ENCODE measurements around the gene PCCA.

Gene PCCA

DNA sequence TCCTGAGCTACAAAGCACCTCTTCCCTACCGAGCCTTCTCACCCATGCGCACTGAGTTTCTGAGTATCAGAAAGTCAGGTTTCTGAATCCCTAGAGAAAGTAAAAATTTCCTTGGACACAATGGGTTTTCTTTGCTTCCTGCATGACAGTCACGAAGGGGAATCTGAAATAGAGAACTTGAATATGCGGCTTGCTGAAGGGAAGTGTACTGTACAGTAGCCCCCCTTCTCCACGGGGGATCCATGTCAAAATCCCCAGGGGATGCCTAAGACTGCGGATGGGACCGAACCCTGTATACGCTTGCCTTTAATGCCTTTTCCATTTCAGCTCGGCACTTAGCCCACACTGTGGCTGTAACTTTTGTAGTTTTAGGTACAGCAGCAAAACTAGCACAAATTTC lies 391.8 kb downstream of the PCCA start:
- Mint-ChIP-seq H3K4me3 (no peak overlapping the region), H3K27me3 (ENCODE audit: low read depth, poor library complexity) (no peaks in the 10 kb centered on the region), H3K27ac (peak overlapping the region; percentile 47), H3K9me3 (no peaks in the 10 kb centered on the region), H3K36me3 (ENCODE audit: low read depth) (no peaks in the 10 kb centered on the region), H3K4me1 (peaks cover 66% of the 10 kb centered on the region)
- DNase-seq, result no peak
- TF ChIP-seq, protein P1, sequence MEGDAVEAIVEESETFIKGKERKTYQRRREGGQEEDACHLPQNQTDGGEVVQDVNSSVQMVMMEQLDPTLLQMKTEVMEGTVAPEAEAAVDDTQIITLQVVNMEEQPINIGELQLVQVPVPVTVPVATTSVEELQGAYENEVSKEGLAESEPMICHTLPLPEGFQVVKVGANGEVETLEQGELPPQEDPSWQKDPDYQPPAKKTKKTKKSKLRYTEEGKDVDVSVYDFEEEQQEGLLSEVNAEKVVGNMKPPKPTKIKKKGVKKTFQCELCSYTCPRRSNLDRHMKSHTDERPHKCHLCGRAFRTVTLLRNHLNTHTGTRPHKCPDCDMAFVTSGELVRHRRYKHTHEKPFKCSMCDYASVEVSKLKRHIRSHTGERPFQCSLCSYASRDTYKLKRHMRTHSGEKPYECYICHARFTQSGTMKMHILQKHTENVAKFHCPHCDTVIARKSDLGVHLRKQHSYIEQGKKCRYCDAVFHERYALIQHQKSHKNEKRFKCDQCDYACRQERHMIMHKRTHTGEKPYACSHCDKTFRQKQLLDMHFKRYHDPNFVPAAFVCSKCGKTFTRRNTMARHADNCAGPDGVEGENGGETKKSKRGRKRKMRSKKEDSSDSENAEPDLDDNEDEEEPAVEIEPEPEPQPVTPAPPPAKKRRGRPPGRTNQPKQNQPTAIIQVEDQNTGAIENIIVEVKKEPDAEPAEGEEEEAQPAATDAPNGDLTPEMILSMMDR (IDR thresholded peaks at IDR 0.05), result no peak

DNA sequence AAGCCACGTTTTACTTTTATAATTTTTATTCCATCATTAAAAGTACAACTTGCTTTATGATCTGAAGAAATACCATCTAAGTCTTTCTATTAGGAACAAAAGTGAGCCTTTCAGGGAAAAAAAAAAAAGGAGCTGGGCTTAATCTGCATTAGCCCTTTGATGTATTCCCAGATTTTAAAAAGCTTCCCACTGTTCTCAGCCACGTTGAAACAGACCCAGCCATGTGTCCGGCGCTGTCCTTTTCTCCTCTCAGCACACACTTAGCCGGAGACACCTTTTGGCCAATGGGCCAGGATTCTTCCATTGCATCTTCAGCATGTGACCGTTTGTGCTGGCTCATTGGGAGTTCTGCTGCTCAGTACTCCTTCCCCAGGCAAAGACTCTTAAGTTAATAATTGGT lies 394.2 kb downstream of the PCCA start:
- Mint-ChIP-seq H3K27ac (peak overlapping the region; percentile 2), H3K9me3 (no peaks in the 10 kb centered on the region), H3K36me3 (ENCODE audit: low read depth) (no peaks in the 10 kb centered on the region), H3K4me1 (peaks cover 62% of the 10 kb centered on the region), H3K4me3 (no peak overlapping the region), H3K27me3 (ENCODE audit: low read depth, poor library complexity) (no peaks in the 10 kb centered on the region)
- DNase-seq, result no peak
- TF ChIP-seq, protein P1 (IDR thresholded peaks at IDR 0.05), result no peak

DNA sequence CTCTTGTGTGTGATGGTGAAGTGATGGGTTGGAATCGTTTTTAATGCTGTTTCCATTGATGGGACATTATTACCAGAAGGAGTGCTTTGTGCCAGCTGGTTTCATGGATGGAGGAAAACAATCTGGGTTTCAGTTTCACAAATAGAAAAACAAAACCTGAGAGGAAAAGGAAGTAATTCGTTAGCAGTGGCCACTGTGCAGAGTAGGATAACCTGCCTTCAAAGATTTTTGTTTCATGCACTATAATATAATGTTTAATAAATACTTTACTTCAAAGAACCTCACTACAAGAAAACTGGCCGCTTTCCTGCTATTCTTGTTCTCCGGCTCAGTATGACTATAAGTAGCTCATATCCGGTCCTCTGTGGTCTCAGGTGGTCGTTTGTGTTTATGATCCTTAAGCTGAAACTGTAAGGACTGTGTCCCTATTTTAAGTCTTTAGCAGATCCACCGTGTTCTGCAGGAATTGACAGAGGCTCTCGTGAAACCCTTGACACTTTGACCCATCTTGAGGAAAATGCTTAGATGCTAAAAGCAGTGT lies 395.0 kb downstream of the PCCA start:
- TF ChIP-seq, protein P1 (IDR thresholded peaks at IDR 0.05), result no peak
- Mint-ChIP-seq H3K4me1 (peaks cover 62% of the 10 kb centered on the region), H3K27ac (peak overlapping the region; percentile 58), H3K9me3 (no peaks in the 10 kb centered on the region), H3K27me3 (ENCODE audit: low read depth, poor library complexity) (no peaks in the 10 kb centered on the region), H3K36me3 (ENCODE audit: low read depth) (no peaks in the 10 kb centered on the region), H3K4me3 (no peak overlapping the region)
- no peak for DNase-seq

GRCh38 chr13:100484702-100485101 lies 395.8 kb downstream of the PCCA start:
- Mint-ChIP-seq H3K27me3 (ENCODE audit: low read depth, poor library complexity) (no peaks in the 10 kb centered on the region), H3K9me3 (no peaks in the 10 kb centered on the region), H3K27ac (peak overlapping the region; percentile 58), H3K36me3 (ENCODE audit: low read depth) (no peaks in the 10 kb centered on the region), H3K4me1 (peaks cover 65% of the 10 kb centered on the region), H3K4me3 (peak overlapping the region; percentile 5)
- TF ChIP-seq, protein P1 (IDR thresholded peaks at IDR 0.05), result no peak
- no peak for DNase-seq

- H3K36me3 Mint-ChIP-seq (ENCODE audit: low read depth), result no peaks in the 10 kb centered on the region
- no peaks in the 10 kb centered on the region for H3K9me3 Mint-ChIP-seq
- H3K4me3 Mint-ChIP-seq, result no peak overlapping the region
- H3K4me1 Mint-ChIP-seq, result peaks cover 65% of the 10 kb centered on the region
- TF ChIP-seq, protein P1 (IDR thresholded peaks at IDR 0.05), result no peak
- no peak for DNase-seq
- H3K27ac Mint-ChIP-seq, result no peak overlapping the region
- H3K27me3 Mint-ChIP-seq (ENCODE audit: low read depth, poor library complexity), result no peaks in the 10 kb centered on the region
Observed at GRCh38 chr13:100485265-100485664, 396.4 kb downstream of the PCCA start.

- TF ChIP-seq, protein P1 (IDR thresholded peaks at IDR 0.05), result no peak
- peaks cover 32% of the 10 kb centered on the region for H3K4me1 Mint-ChIP-seq
- H3K9me3 Mint-ChIP-seq, result peaks cover 18% of the 10 kb centered on the region
- H3K27me3 Mint-ChIP-seq (ENCODE audit: low read depth, poor library complexity), result no peaks in the 10 kb centered on the region
- peak overlapping the region; percentile 79 for H3K27ac Mint-ChIP-seq
- peak; percentile 13 for DNase-seq
- peaks cover 32% of the 10 kb centered on the region for H3K36me3 Mint-ChIP-seq (ENCODE audit: low read depth)
- peak overlapping the region; percentile 35 for H3K4me3 Mint-ChIP-seq
Observed at GRCh38 chr13:100490692-100491091, 401.8 kb downstream of the PCCA start.
